T-helper 1 cell treated with Interleukin-12 subunit alpha and Interleukin-12 subunit beta and Interleukin-4 antibody, amounts not matched to agents 30 μg/mL and 1 μg/mL, for 36 hours (primary cell): Measurements from ENCODE around the gene POLR3GL.
A peak's percentile ranks its signal among the peaks of the same experiment; 100 is the strongest.

Experiments
- H3K27ac Mint-ChIP-seq: one replicate; pipeline ENCODE4 v1.8.0; 2021; ENCODE audit warnings: mild to moderate bottlenecking, mixed read lengths
- H3K27me3 Mint-ChIP-seq: one replicate; pipeline ENCODE4 v1.8.0; 2021; ENCODE audit warnings: low read depth, mixed read lengths
- H3K36me3 Mint-ChIP-seq: one replicate; pipeline ENCODE4 v1.8.0; 2021; ENCODE audit warnings: low read depth, mixed read lengths
- H3K4me1 Mint-ChIP-seq: one replicate; pipeline ENCODE4 v1.8.0; 2021; ENCODE audit warnings: low read depth, mixed read lengths
- H3K4me3 Mint-ChIP-seq: one replicate; pipeline ENCODE4 v1.8.0; 2021; ENCODE audit warnings: mild to moderate bottlenecking, moderate library complexity, mixed read lengths
- H3K9me3 Mint-ChIP-seq: one replicate; pipeline ENCODE4 v1.8.0; 2021; ENCODE audit warnings: mixed read lengths

Gene POLR3GL

GRCh38 chr1:145986551-145986950, 22.1 kb downstream of the POLR3GL start:
- Mint-ChIP-seq H3K4me1 (peaks cover 54% of the 10 kb centered on the region), H3K9me3 (no peaks in the 10 kb centered on the region), H3K27me3 (no peaks in the 10 kb centered on the region), H3K4me3 (no peak overlapping the region), H3K36me3 (peaks cover under 1% of the 10 kb centered on the region), H3K27ac (no peak overlapping the region)

- H3K9me3 Mint-ChIP-seq: no peaks in the 10 kb centered on the region
- H3K4me3 Mint-ChIP-seq: no peak overlapping the region
- peaks cover 15% of the 10 kb centered on the region for H3K36me3 Mint-ChIP-seq
- peaks cover 55% of the 10 kb centered on the region for H3K4me1 Mint-ChIP-seq
- H3K27ac Mint-ChIP-seq: peak overlapping the region; percentile 5
- no peaks in the 10 kb centered on the region for H3K27me3 Mint-ChIP-seq
Measured at GRCh38 chr1:145987926-145988325, 23.4 kb downstream of the POLR3GL start.

GRCh38 chr1:145988773-145989172, 24.3 kb downstream of the POLR3GL start:
- Mint-ChIP-seq H3K4me1 (peaks cover 55% of the 10 kb centered on the region), H3K27me3 (no peaks in the 10 kb centered on the region)

GRCh38 chr1:145990249-145990855, 25.9 kb downstream of the POLR3GL start:
- Mint-ChIP-seq H3K36me3 (peaks cover 39% of the 10 kb centered on the region), H3K9me3 (no peaks in the 10 kb centered on the region), H3K4me3 (no peak overlapping the region), H3K27ac (peak overlapping the region; percentile 69), H3K4me1 (peaks cover 44% of the 10 kb centered on the region), H3K27me3 (no peaks in the 10 kb centered on the region)

More at GRCh38 chr1:145988773-145989172, 24.3 kb downstream of the POLR3GL start:
- H3K36me3 Mint-ChIP-seq: peaks cover 23% of the 10 kb centered on the region
- no peaks in the 10 kb centered on the region for H3K9me3 Mint-ChIP-seq
- H3K27ac Mint-ChIP-seq: peak overlapping the region; percentile 15
- no peak overlapping the region for H3K4me3 Mint-ChIP-seq

- peaks cover 49% of the 10 kb centered on the region for H3K36me3 Mint-ChIP-seq
- peak overlapping the region; percentile 98 for H3K4me3 Mint-ChIP-seq
- H3K27me3 Mint-ChIP-seq: no peaks in the 10 kb centered on the region
- H3K4me1 Mint-ChIP-seq: peaks cover 37% of the 10 kb centered on the region
- no peaks in the 10 kb centered on the region for H3K9me3 Mint-ChIP-seq
- H3K27ac Mint-ChIP-seq: no peak overlapping the region
Measured at GRCh38 chr1:145991735-145992412, 27.4 kb downstream of the POLR3GL start.

- no peaks in the 10 kb centered on the region for H3K27me3 Mint-ChIP-seq
- H3K36me3 Mint-ChIP-seq: peaks cover 49% of the 10 kb centered on the region
- H3K4me3 Mint-ChIP-seq: peak overlapping the region; percentile 98
- H3K27ac Mint-ChIP-seq: peak overlapping the region; percentile 50
- H3K9me3 Mint-ChIP-seq: no peaks in the 10 kb centered on the region
- peaks cover 39% of the 10 kb centered on the region for H3K4me1 Mint-ChIP-seq
Measured at GRCh38 chr1:145992502-145992936, 28.0 kb downstream of the POLR3GL start.

- no peaks in the 10 kb centered on the region for H3K27me3 Mint-ChIP-seq
- H3K9me3 Mint-ChIP-seq: no peaks in the 10 kb centered on the region
- peak overlapping the region; percentile 50 for H3K27ac Mint-ChIP-seq
- peaks cover 43% of the 10 kb centered on the region for H3K4me1 Mint-ChIP-seq
- peaks cover 49% of the 10 kb centered on the region for H3K36me3 Mint-ChIP-seq
- peak overlapping the region; percentile 98 for H3K4me3 Mint-ChIP-seq
Measured at GRCh38 chr1:145992958-145993617, 28.6 kb downstream of the POLR3GL start.

- no peaks in the 10 kb centered on the region for H3K9me3 Mint-ChIP-seq
- H3K4me3 Mint-ChIP-seq: peak overlapping the region; percentile 98
- H3K4me1 Mint-ChIP-seq: peaks cover 45% of the 10 kb centered on the region
- peak overlapping the region; percentile 99 for H3K27ac Mint-ChIP-seq
- no peaks in the 10 kb centered on the region for H3K27me3 Mint-ChIP-seq
- peaks cover 49% of the 10 kb centered on the region for H3K36me3 Mint-ChIP-seq
Measured at GRCh38 chr1:145993618-145994390, 29.3 kb downstream of the POLR3GL start.

GRCh38 chr1:145994391-145995120, 30.1 kb downstream of the POLR3GL start:
- peak overlapping the region; percentile 99 for H3K27ac Mint-ChIP-seq
- peaks cover 51% of the 10 kb centered on the region for H3K4me1 Mint-ChIP-seq
- no peaks in the 10 kb centered on the region for H3K27me3 Mint-ChIP-seq
- H3K36me3 Mint-ChIP-seq: peaks cover 49% of the 10 kb centered on the region
- H3K4me3 Mint-ChIP-seq: peak overlapping the region; percentile 98
- H3K9me3 Mint-ChIP-seq: no peaks in the 10 kb centered on the region

- peaks cover 56% of the 10 kb centered on the region for H3K4me1 Mint-ChIP-seq
- peak overlapping the region; percentile 99 for H3K27ac Mint-ChIP-seq
- H3K36me3 Mint-ChIP-seq: peaks cover 49% of the 10 kb centered on the region
- peak overlapping the region; percentile 98 for H3K4me3 Mint-ChIP-seq
- no peaks in the 10 kb centered on the region for H3K9me3 Mint-ChIP-seq
- H3K27me3 Mint-ChIP-seq: no peaks in the 10 kb centered on the region
Measured at GRCh38 chr1:145995148-145995881, 30.8 kb downstream of the POLR3GL start.

- no peaks in the 10 kb centered on the region for H3K9me3 Mint-ChIP-seq
- H3K27me3 Mint-ChIP-seq: no peaks in the 10 kb centered on the region
- H3K27ac Mint-ChIP-seq: peak overlapping the region; percentile 99
- peak overlapping the region; percentile 98 for H3K4me3 Mint-ChIP-seq
- H3K36me3 Mint-ChIP-seq: peaks cover 49% of the 10 kb centered on the region
- peaks cover 52% of the 10 kb centered on the region for H3K4me1 Mint-ChIP-seq
Measured at GRCh38 chr1:145995964-145996432, 31.5 kb downstream of the POLR3GL start.

GRCh38 chr1:145996433-145997015, 32.0 kb downstream of the POLR3GL start, which contains the start of gene TXNIP:
Gene TXNIP, minus strand, starts transcription at chr1:145996579. Its CDS starts 313 bp downstream, at chr1:145996266.
- Mint-ChIP-seq H3K36me3 (peaks cover 49% of the 10 kb centered on the region), H3K27me3 (no peaks in the 10 kb centered on the region), H3K27ac (peak within 1 kb of the TSS; percentile 99), H3K9me3 (no peaks in the 10 kb centered on the region), H3K4me3 (peak within 1 kb of the TSS; percentile 98), H3K4me1 (peaks cover 53% of the 10 kb centered on the region)
